ENCODE data around the gene MAGI1. TPM values are rescaled to one million over a fixed set of nuclear protein-coding genes. Genes with fewer than 3 reads are reported as not detected.

MAGI1 gene
- total and polyA plus RNA-seq, 2 donors (not counting 1 experiment from before 2014, with no cell fraction given), result 0.10 to 0.22 TPM

DNA sequence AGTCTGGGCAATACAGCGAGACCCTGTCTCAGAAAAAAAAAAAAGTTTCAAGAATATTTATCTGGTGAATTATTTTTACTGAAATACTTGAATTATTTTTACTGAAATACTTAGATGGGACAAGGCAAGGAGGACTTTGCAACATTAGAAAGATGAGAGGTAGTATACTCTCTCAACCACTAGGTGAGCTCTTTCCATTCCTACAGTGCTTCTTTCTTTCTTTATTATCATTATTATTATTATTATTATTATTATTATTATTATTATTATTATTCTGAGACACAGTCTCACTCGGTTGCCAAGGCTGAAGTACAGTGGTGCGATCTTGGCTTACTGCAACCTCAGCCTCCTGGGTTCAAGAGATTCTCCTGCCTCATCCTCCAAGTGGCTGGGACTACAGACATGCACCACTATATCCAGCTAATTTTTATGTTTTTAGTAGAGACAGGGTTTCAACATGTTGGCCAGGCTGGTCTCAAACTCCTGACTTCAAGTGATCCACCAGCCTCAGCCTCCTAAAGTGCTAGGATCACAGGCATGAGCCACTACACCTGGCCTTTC is 468.8 kb downstream of the MAGI1 start:
- Histone ChIP-seq H3K27me3 (replicated peaks in 1 of 4; ENCODE audit: control extremely low read depth in 1 of 4, control insufficient read depth in 3 of 4, insufficient read depth in 4 of 4, low read length in 3 of 4) (no peaks in the 10 kb centered on the region), H3K4me2 (replicated peaks; ENCODE audit: low read depth, low read length, poor library complexity, severe bottlenecking) (no peak overlapping the region), H2AFZ (ENCODE audit: insufficient read depth, low read depth, low read length, poor library complexity, severe bottlenecking) (no peak overlapping the region), H4K20me1 (ENCODE audit: control insufficient read depth, insufficient read depth, low read length, poor library complexity, severe bottlenecking) (no peaks in the 10 kb centered on the region), H3K4me1 (ENCODE audit: control insufficient read depth in 2 of 2, insufficient read depth in 2 of 2, low read length in 2 of 2) (no peaks in the 10 kb centered on the region), H3K9ac (ENCODE audit: low read length) (no peak overlapping the region), H3K9me3 (ENCODE audit: control extremely low read depth in 1 of 3, control insufficient read depth in 2 of 3, insufficient read depth in 1 of 3, low read length in 2 of 3) (no peaks in the 10 kb centered on the region), H3K27ac (ENCODE audit: low read length in 2 of 2) (no peak overlapping the region), H3K79me2 (ENCODE audit: control insufficient read depth, insufficient read depth, low read length) (no peaks in the 10 kb centered on the region), H3K4me3 (ENCODE audit: control extremely low read depth in 1 of 5, extremely low read depth in 1 of 5, insufficient read depth in 1 of 5, low read depth in 2 of 5, low read length in 4 of 5) (no peak overlapping the region), H3K36me3 (replicated peaks in 1 of 2; ENCODE audit: control extremely low read depth in 1 of 2, control insufficient read depth in 1 of 2, extremely low read depth in 1 of 2, insufficient read depth in 2 of 2, low read length in 1 of 2) (no peaks in the 10 kb centered on the region)
- Mint-ChIP-seq H3K4me1 (no peaks in the 10 kb centered on the region), H3K27ac (no peak overlapping the region), H3K27me3 (no peaks in the 10 kb centered on the region), H3K4me3 (no peak overlapping the region), H3K9me3 (ENCODE audit: insufficient read depth) (no peaks in the 10 kb centered on the region)
- ATAC-seq (ENCODE audit: low read depth) (no peak), DNase-seq (no peak)
- CTCF ChIA-PET, result no interaction called here
- intact Hi-C loops (cut with micrococcal nuclease), result no loop called here
- WGBS (ENCODE audit: insufficient coverage), result no CpG with 5 or more reads among the region's 3 CpGs
- POLR2A ChIA-PET, result no interaction called here
- TF ChIP-seq, protein P1, sequence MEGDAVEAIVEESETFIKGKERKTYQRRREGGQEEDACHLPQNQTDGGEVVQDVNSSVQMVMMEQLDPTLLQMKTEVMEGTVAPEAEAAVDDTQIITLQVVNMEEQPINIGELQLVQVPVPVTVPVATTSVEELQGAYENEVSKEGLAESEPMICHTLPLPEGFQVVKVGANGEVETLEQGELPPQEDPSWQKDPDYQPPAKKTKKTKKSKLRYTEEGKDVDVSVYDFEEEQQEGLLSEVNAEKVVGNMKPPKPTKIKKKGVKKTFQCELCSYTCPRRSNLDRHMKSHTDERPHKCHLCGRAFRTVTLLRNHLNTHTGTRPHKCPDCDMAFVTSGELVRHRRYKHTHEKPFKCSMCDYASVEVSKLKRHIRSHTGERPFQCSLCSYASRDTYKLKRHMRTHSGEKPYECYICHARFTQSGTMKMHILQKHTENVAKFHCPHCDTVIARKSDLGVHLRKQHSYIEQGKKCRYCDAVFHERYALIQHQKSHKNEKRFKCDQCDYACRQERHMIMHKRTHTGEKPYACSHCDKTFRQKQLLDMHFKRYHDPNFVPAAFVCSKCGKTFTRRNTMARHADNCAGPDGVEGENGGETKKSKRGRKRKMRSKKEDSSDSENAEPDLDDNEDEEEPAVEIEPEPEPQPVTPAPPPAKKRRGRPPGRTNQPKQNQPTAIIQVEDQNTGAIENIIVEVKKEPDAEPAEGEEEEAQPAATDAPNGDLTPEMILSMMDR (IDR thresholded peaks at IDR 0.05), result no peak
- TF ChIP-seq EZH2 (IDR thresholded peaks at IDR 0.05; ENCODE audit: borderline replicate concordance, insufficient read depth, low read depth, low read length, poor library complexity, severe bottlenecking), result no peak

- DNase-seq, result no peak
- intact Hi-C loops (cut with micrococcal nuclease), result no loop called here
- Histone ChIP-seq H3K9ac (ENCODE audit: low read length) (no peak overlapping the region), H2AFZ (ENCODE audit: insufficient read depth, low read depth, low read length, poor library complexity, severe bottlenecking) (no peak overlapping the region), H3K36me3 (replicated peaks in 1 of 2; ENCODE audit: control extremely low read depth in 1 of 2, control insufficient read depth in 1 of 2, extremely low read depth in 1 of 2, insufficient read depth in 2 of 2, low read length in 1 of 2) (no peaks in the 10 kb centered on the region), H3K79me2 (ENCODE audit: control insufficient read depth, insufficient read depth, low read length) (no peaks in the 10 kb centered on the region), H3K27ac (ENCODE audit: low read length in 2 of 2) (no peak overlapping the region), H4K20me1 (ENCODE audit: control insufficient read depth, insufficient read depth, low read length, poor library complexity, severe bottlenecking) (no peaks in the 10 kb centered on the region), H3K4me1 (ENCODE audit: control insufficient read depth in 2 of 2, insufficient read depth in 2 of 2, low read length in 2 of 2) (no peaks in the 10 kb centered on the region), H3K27me3 (replicated peaks in 1 of 4; ENCODE audit: control extremely low read depth in 1 of 4, control insufficient read depth in 3 of 4, insufficient read depth in 4 of 4, low read length in 3 of 4) (no peaks in the 10 kb centered on the region), H3K9me3 (ENCODE audit: control extremely low read depth in 1 of 3, control insufficient read depth in 2 of 3, insufficient read depth in 1 of 3, low read length in 2 of 3) (no peaks in the 10 kb centered on the region), H3K4me3 (ENCODE audit: control extremely low read depth in 1 of 5, extremely low read depth in 1 of 5, insufficient read depth in 1 of 5, low read depth in 2 of 5, low read length in 4 of 5) (no peak overlapping the region), H3K4me2 (replicated peaks; ENCODE audit: low read depth, low read length, poor library complexity, severe bottlenecking) (no peak overlapping the region)
- H3K4me3 Mint-ChIP-seq, result no peak overlapping the region
- 80% methylated on average over 1 of the region's 1 CpG for WGBS (ENCODE audit: insufficient coverage)
- CTCF ChIA-PET, result no interaction called here
- no peaks in the 10 kb centered on the region for H3K27me3 Mint-ChIP-seq
- no peaks in the 10 kb centered on the region for H3K4me1 Mint-ChIP-seq
- no peak for ATAC-seq (ENCODE audit: low read depth)
- TF ChIP-seq EZH2 (IDR thresholded peaks at IDR 0.05; ENCODE audit: borderline replicate concordance, insufficient read depth, low read depth, low read length, poor library complexity, severe bottlenecking), result no peak
- TF ChIP-seq, protein P1 (IDR thresholded peaks at IDR 0.05), result no peak
- POLR2A ChIA-PET, result no interaction called here
- no peak overlapping the region for H3K27ac Mint-ChIP-seq
- H3K9me3 Mint-ChIP-seq (ENCODE audit: insufficient read depth), result no peaks in the 10 kb centered on the region
These were observed 469.6 kb downstream of the MAGI1 start for GRCh38 chr3:65569129-65569528.
